PFSK-1 (cell line): ENCODE data around the gene MT1G.

Source experiments
- FOXP2 ChIP-seq: optimal IDR thresholded peaks from 2 replicates; pipeline ENCODE3; 2011; ENCODE audit warnings: borderline replicate concordance, control low read depth, inconsistent platforms; ENCODE audit not compliant: insufficient read depth; ENCODE audit errors: extremely low read length, extremely low read depth
- POLR2AphosphoS5 ChIP-seq: IDR thresholded peaks from 2 replicates; pipeline ENCODE4 v1.6.1; 2012; ENCODE audit warnings: low read depth, mild to moderate bottlenecking, control low read depth, low read length, moderate library complexity
- SIN3A ChIP-seq: IDR thresholded peaks from 2 replicates; pipeline ENCODE4 v1.6.1; 2012; ENCODE audit warnings: mild to moderate bottlenecking, low read length, moderate library complexity, borderline replicate concordance; ENCODE audit not compliant: insufficient read depth
- TAF1 ChIP-seq: IDR thresholded peaks from 2 replicates; pipeline ENCODE4 v1.6.1; 2012; ENCODE audit warnings: low read length, control low read depth, borderline replicate concordance; ENCODE audit not compliant: insufficient read depth
- TF ChIP-seq, protein P1 (sequence below), 2 experiments: IDR thresholded peaks; 2 replicates each; pipeline versions ENCODE4 v1.6.1 to v1.8.0; 2011 to 2012; ENCODE audit warnings: low read depth in 2 of 2, low read length in 2 of 2, control low read depth in 1 of 2, inconsistent platforms in 1 of 2, mild to moderate bottlenecking in 1 of 2, moderate library complexity in 1 of 2; ENCODE audit not compliant: insufficient read depth in 1 of 2

The MT1G gene

DNA sequence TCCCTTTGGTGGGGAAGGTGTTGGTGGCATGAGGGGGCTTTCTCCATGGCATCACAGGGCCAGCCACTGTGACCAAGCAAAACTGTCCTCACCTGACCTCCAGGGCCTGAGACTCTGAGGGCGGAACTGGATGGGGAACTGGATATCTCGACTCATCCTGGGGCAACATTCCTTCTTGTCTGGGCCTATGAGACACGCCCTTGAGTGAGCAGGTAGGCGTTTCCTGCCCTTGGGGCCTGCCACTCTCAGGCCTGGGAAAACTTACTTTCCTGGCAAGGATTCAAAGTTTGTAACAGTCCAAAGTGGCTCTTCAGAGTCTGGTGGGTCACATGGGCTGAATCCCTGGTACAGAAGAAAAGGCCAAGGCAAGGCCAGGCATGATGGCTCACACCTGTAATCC, 24.0 kb upstream of the MT1G start:
- TF ChIP-seq TAF1, result no peak
- no peak for TF ChIP-seq SIN3A
- TF ChIP-seq, protein P1, sequence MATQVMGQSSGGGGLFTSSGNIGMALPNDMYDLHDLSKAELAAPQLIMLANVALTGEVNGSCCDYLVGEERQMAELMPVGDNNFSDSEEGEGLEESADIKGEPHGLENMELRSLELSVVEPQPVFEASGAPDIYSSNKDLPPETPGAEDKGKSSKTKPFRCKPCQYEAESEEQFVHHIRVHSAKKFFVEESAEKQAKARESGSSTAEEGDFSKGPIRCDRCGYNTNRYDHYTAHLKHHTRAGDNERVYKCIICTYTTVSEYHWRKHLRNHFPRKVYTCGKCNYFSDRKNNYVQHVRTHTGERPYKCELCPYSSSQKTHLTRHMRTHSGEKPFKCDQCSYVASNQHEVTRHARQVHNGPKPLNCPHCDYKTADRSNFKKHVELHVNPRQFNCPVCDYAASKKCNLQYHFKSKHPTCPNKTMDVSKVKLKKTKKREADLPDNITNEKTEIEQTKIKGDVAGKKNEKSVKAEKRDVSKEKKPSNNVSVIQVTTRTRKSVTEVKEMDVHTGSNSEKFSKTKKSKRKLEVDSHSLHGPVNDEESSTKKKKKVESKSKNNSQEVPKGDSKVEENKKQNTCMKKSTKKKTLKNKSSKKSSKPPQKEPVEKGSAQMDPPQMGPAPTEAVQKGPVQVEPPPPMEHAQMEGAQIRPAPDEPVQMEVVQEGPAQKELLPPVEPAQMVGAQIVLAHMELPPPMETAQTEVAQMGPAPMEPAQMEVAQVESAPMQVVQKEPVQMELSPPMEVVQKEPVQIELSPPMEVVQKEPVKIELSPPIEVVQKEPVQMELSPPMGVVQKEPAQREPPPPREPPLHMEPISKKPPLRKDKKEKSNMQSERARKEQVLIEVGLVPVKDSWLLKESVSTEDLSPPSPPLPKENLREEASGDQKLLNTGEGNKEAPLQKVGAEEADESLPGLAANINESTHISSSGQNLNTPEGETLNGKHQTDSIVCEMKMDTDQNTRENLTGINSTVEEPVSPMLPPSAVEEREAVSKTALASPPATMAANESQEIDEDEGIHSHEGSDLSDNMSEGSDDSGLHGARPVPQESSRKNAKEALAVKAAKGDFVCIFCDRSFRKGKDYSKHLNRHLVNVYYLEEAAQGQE (IDR thresholded peaks at IDR 0.05; ENCODE audit: insufficient read depth in 1 of 2, low read depth in 2 of 2, low read length in 2 of 2), result no peak
- no peak for TF ChIP-seq FOXP2
- no peak for TF ChIP-seq POLR2AphosphoS5

DNA sequence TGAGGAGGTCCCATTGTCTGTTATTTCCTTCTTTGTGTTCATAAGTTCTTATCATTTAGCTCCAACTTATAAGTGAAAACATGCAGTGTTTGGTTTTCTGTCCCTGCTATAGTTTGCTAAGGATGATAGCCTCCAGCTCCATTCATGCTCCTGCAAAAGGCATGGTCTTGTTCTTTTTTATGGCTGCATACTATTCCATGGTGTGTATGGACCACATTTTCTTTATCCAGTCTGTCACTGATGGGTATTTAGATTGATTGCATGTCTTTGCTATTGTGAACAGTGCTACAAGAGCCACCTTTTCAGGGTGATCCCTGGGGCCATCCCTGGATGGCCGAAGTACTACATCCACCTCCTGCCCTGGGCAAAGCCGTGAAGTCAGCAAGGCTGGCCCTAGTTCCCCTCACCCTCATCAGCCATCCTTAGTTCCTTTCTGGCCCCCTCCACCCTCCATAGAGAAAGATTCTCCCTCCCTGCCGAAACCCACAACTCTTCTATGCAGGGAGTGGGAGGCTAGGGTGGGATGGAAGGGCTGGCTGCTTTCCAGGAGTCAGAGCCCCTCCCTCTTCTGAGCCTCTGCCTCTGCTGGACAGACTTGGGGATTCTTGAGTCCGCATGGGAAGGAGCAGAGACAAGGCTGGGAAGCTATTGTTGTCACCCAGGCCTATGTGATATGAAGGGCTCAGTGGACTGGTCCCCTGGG, 22.7 kb upstream of the MT1G start:
- TF ChIP-seq FOXP2, result no peak
- TF ChIP-seq TAF1, result no peak
- TF ChIP-seq POLR2AphosphoS5, result no peak
- TF ChIP-seq, protein P1 (IDR thresholded peaks at IDR 0.05; ENCODE audit: insufficient read depth in 1 of 2, low read depth in 2 of 2, low read length in 2 of 2), result no peak
- no peak for TF ChIP-seq SIN3A

DNA sequence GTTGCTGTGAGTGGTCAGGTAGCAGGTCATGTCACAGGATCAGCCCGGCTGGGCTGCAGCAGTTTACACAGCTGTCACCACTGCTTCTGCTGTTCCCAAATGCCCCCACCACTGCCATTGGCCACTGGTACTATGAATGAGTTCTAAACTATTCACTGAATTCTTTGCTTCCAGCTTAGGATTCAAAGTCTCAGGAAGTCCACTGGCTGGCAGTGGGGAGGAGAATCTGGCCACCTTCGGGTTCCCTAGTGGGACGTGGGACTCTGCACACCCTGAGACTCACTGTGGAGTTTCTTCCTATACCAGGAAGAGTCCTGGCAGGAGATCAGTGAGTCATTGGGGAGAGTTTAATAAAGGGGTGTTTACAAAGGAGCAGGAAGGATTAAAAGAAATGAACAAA, 21.3 kb upstream of the MT1G start:
- TF ChIP-seq, protein P1 (IDR thresholded peaks at IDR 0.05; ENCODE audit: insufficient read depth in 1 of 2, low read depth in 2 of 2, low read length in 2 of 2), result no peak
- TF ChIP-seq TAF1 (no peak), POLR2AphosphoS5 (no peak), SIN3A (no peak), FOXP2 (no peak)

DNA sequence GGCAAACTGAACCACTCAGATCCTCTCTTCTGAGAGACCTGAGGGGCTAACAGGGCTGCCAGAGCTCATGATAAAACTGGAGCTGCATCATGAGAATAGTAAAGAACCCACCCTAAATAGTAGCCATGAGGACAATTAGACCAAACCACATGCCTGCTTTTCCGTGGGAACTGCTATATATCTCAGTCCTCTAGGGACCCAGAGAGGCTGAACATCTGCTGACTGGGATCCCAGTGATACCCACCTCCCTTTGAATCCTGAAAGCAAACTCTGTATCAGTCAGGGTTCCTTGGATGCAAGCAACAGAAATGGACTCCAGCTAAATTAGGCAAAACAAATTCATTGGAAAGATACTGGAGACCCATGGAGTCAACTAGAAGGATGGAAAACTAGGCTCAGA, 20.9 kb upstream of the MT1G start:
- TF ChIP-seq POLR2AphosphoS5, result no peak
- TF ChIP-seq, protein P1 (IDR thresholded peaks at IDR 0.05; ENCODE audit: insufficient read depth in 1 of 2, low read depth in 2 of 2, low read length in 2 of 2), result no peak
- TF ChIP-seq SIN3A, result no peak
- no peak for TF ChIP-seq TAF1
- no peak for TF ChIP-seq FOXP2
